GF-D8 (cell line): ENCODE data around the gene PHF20.
"Not testable (repeated sequence)": the region's sequence is repeated elsewhere in the genome, so short reads cannot be mapped to it uniquely, and the experiment has no call there.

ENCODE experiments used
- DNase-seq: peaks from one replicate; lab custom pipeline; 2025; lab: John Stamatoyannopoulos, UW

Gene PHF20

DNA sequence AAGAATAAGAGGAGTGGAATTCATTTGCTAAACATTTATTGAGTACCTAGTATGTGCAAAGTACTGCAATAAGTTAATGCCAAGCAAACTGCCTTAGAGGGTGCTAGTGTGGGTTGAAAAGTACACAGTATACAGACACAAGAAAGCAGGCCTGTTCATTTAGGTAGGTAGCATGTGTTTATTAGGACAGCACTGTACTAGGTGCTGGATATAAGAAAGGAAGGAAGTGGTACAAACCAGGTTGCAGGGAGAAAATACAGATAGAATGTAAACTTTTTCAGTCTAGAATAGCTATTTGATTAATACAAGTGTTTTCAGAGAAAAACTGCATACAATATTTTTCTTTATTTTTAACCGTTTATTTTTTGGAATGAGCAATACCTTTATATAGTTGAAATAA is 68.1 kb downstream of the PHF20 start:
- DNase-seq = no peak

DNA sequence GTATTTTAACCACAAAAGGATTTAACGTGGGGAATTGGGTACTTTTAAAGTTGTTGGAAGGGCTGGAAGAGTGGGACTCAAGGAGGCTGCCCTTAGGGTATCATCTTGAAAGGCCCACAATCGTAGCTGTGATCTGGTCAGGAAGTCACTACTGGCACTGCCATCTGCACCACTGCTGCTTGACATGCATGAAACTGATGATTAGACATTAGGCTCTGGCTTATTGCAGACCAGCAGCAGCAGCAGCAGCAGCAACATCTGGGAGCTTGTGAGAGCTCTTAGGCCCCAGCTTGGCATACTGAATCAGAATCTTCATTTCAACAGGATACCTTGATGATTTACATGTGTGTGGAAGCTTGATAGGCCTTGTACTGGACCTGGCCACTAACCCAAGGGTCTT is 68.6 kb downstream of the PHF20 start:
- DNase-seq = no peak

DNA sequence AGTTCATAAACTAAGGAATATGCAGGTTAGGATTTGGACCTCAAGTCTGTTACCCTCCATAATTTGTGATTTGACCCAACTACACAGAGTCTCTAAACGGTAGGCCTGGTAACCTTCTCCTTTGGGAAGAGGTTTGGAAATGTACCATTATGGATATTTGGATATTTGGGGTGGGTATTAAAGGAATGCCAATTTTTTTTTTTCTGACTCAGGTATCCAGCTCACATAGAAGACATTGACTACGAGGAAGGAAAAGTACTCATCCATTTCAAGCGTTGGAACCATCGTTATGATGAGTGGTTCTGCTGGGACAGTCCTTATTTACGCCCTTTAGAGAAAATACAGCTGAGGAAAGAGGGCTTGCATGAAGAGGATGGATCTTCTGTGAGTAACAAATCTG is 70.5 kb downstream of the PHF20 start:
- no peak for DNase-seq

DNA sequence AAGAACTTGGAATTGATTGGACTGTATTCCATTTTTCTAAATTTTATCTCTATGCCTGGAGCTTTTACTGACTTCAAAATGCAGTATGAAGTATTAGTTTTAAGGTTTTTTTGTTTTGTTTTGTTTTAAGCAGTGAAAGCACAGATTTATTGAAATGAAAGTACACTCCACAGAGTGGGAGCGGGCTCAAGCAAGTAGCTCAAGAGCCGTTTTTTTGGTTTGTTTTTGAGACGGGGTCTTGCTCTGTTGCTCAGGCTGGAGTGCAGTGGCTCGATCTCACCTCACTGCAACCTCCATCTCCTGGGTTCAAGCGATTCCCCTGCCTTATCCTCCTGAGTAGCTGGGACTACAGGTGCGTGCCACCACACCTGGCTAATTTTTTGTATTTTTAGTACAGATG is 72.1 kb downstream of the PHF20 start:
- not testable (repeated sequence) for DNase-seq

GRCh38 chr20:35845561-35845960 is 73.7 kb downstream of the PHF20 start:
- DNase-seq = no peak

DNA sequence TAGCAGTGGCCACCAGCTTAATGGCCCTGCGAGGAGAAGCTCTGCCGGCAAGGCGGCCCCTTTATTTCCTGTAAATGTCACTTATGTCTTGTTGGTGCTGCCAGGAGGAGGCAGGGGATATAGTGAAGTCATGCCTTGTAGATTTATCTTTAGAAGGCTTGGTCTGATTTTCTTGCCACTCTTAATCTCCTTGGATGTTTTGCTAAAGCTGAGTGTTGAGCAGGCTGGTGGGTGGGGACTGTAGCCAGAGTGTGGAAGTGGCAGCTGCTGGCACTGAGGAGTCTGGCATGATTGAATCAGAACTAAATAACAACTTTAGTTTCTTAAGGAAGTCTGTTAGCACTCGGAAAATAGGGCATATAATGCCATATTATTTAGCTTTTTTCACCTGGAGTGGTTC is 77.9 kb downstream of the PHF20 start:
- DNase-seq = no peak

GRCh38 chr20:35851659-35852058 is 79.8 kb downstream of the PHF20 start:
- not testable (repeated sequence) for DNase-seq

DNA sequence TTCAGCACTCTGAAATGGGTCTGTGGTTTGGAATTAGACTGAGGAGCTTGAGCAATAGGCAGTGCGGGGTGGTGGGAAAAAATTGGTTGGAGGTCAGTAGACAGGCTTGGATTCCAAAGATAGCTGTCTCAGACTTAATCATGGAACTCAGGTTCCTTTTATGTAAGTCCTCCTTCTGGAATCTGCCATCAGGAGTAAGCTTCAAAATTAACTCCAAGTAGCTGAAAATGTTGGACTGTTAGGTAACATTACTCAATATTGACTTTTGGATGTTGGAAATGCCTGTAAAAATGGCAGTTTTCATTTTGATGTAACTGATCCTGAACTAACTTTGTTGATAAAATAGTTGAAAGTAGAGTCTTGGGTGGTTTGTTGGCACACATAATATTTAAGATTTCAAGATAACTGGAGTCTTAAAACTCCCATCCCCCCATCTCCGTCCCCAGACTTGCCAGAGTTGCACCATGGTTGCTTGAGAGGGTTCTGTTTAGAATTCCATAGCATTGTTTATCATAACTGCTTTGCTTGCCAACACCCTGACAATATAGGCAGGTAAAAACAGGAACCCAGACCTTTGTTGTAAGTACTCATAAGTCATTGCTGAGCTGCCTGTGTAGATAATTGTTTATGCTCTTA is 83.0 kb downstream of the PHF20 start:
- no peak for DNase-seq

- DNase-seq = not testable (repeated sequence)
Measured at GRCh38 chr20:35855641-35856040, 83.8 kb downstream of the PHF20 start.

- DNase-seq = no peak
Measured at GRCh38 chr20:35856866-35857265, 85.1 kb downstream of the PHF20 start.

GRCh38 chr20:35866418-35867202 is 94.8 kb downstream of the PHF20 start:
- DNase-seq = no peak

- DNase-seq = no peak
Measured at GRCh38 chr20:35870541-35871258, 98.9 kb downstream of the PHF20 start.

DNA sequence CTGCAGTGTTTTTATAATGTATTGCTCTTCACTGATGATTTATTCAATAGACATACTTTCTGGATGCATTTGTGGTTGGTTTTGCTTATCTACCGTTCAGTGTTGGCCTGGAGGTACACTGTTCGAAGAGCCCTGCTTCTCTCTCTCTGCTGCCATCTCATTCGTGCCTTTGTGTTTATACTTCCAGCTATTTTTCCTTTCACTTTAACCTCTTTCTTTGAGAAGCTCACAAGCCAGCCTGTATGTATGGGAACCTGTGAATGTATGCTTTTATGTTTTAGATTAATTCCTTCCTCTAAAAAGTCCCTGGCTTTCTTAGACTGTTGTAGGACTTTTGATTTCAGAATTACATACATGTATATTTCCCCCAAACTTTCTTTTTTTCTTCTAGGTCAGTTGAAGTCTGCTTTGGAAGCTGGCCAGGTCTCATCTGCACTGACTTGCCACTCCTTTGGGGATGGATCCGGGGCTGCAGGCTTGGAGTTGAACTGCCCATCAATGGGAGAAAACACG is 99.5 kb downstream of the PHF20 start:
- no peak for DNase-seq

DNA sequence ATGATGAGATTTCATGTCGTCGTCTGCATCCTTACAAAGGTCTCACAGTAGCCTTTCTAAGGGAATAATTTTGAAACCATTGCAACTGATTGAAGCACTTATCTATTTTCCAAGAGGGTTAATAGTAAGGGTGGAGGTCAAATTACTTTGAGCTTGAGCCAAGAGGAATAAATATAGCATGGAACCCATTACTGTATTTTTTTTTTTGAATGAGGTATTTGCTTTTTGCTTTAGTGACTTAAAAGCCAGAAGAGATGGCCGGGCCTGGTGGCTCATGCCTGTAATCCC is 104.2 kb downstream of the PHF20 start:
- no peak for DNase-seq

- no peak for DNase-seq
Measured at GRCh38 chr20:35877611-35878010, 105.8 kb downstream of the PHF20 start.

GRCh38 chr20:35878113-35878625 is 106.4 kb downstream of the PHF20 start:
- DNase-seq = no peak

DNA sequence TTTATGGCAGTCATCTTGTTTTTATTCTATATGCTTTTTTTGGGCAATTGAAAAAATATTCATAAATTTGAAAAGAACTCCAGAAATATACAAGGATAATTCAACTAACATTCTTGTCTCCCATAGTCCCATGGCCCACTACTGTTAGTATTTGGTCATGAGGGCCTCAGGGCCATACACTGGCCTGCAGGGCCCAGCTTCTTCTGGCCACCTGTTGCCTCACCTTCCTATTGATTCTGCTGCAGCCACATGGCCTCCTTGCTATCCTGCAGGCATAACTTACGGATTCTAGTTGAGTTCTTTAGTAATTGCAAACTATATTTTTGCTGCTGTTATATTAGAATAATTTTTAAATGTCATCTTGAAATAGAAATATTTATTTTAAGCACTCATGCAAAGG is 109.9 kb downstream of the PHF20 start:
- no peak for DNase-seq

DNA sequence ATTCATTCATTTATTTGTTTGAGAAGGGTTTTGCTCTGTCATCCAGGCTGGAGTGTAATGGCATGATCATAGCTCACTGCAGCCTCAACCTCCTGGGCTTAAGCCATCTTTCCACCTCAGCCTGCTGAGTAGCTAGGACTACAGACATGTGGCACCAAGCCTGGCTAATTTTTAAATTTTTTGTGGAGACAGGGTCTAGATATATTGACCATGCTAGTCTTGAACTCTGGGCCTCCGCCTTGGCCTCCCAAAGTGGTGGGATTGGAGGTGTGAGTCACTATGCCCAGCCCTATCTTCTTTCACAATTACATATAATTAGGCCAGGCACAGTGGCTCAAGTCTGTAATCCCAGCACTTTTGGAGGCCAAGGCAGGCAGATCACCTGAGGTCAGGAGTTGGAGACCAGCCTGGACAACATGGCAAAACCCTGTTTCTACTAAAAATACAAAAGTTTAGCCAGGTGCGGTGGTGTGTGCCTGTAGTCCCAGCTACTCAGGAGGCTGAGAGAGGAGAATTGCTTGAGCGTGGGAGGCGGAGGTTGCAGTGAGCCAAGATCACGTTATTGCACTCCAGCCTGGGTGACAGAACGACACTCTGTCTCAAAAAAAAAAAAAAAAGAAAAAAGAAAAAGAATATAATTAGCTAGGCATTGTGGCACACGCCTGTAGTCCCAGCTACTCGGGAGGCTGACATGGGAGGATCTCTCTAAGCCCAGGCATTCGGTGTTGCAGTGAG is 110.8 kb downstream of the PHF20 start:
- not testable (repeated sequence) for DNase-seq

- DNase-seq = no peak
Measured at GRCh38 chr20:35883336-35883777, 111.5 kb downstream of the PHF20 start.

- DNase-seq = peak; percentile 36
Measured at GRCh38 chr20:35883778-35884540, 112.1 kb downstream of the PHF20 start.

DNA sequence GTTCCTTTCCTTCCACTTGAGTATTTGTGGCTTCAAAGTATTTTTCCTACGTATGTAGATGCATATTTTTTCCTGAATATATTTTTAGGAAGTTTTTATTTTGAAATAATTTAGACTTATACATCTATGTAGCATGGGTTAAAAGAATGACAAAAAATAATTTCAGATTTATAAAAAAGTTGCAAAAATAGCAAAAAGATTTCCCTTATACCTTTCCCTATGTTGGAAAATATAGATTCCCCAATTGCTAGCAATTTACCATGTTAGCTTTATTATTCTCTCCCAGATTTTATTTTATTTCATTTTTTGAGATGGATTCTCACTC is 112.7 kb downstream of the PHF20 start:
- DNase-seq = no peak
